Osteocyte (in vitro differentiated cells): Measurements from ENCODE around the gene CASTOR1. TPM values are rescaled to one million over a fixed set of nuclear protein-coding genes. Genes with fewer than 3 reads are reported as not detected.

Experiments used
- DNase-seq: peaks from one replicate; pipeline ENCODE4 v3.0.0; 2021; ENCODE audit warnings: mixed read lengths; ENCODE audit not compliant: unreplicated experiment; ENCODE audit errors: extremely low spot score
- H3K27ac Mint-ChIP-seq: one replicate; pipeline ENCODE4 v1.8.0; 2021; ENCODE audit warnings: mild to moderate bottlenecking, mixed read lengths; ENCODE audit not compliant: unreplicated experiment
- H3K27me3 Mint-ChIP-seq: one replicate; pipeline ENCODE4 v1.8.0; 2021; ENCODE audit warnings: mixed read lengths; ENCODE audit not compliant: unreplicated experiment
- H3K36me3 Mint-ChIP-seq: one replicate; pipeline ENCODE4 v1.8.0; 2021; ENCODE audit warnings: mixed read lengths; ENCODE audit not compliant: unreplicated experiment
- H3K4me1 Mint-ChIP-seq: one replicate; pipeline ENCODE4 v1.8.0; 2021; ENCODE audit warnings: mixed read lengths; ENCODE audit not compliant: unreplicated experiment
- H3K4me3 Mint-ChIP-seq: one replicate; pipeline ENCODE4 v1.8.0; 2021; ENCODE audit warnings: mild to moderate bottlenecking, moderate library complexity, mixed read lengths; ENCODE audit not compliant: unreplicated experiment
- H3K9me3 Mint-ChIP-seq: one replicate; pipeline ENCODE4 v1.8.0; 2021; ENCODE audit warnings: mixed read lengths; ENCODE audit not compliant: unreplicated experiment
- CTCF ChIP-seq: fragments of 200-600 bp; sonication (generic); IDR thresholded peaks from 2 replicates; pipeline ENCODE4 v1.5.0; 2021; ENCODE audit warnings: antibody characterized with exemption, mild to moderate bottlenecking, moderate library complexity
- total RNA-seq: library from RNA; stranded (reverse); gene quantifications from 2 replicates; pipeline ENCODE4 v1.2.1, GENCODE V29; 2021

Gene CASTOR1
- total RNA-seq, 1 donor from 2014 or later, result 12.2 TPM

DNA sequence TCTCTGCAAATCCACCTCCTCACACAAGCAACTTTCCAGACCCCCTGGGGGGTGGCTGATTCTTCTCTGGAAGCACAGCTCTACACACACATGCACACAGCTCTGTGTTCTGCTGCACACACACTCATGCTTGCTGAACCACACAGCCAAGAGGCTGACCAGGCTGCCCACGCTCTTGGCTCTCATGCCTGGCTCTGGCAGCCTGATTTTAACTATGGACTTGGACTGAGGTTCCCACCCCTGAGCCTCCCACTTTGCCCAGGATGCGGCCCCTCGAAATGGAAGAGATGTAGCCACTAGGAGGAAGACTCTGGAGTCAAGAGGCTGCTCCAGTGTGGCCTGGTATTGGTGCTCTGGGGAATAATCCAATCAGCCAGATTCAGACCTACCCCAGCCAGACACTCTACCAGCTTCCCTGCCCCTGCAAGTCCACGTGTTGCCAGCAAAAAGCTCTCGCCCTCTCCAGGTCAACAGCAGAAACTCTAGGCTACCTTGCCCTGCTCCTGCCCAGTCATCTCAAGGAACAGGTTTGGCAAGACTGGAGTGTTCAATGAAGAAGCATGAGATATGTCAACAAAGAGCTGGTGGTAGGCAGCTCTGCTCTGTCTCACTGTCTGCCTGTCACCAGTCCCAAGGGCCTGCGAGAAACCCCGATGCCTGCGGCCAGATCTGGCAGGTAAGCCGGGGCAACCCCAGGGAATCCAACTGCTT is 8.8 kb upstream of the CASTOR1 start:
- TF ChIP-seq CTCF, result no peak
- Mint-ChIP-seq H3K9me3 (no peaks in the 10 kb centered on the region), H3K27me3 (no peaks in the 10 kb centered on the region), H3K4me1 (peaks cover 19% of the 10 kb centered on the region), H3K27ac (no peak overlapping the region), H3K4me3 (no peak overlapping the region), H3K36me3 (peaks cover 18% of the 10 kb centered on the region)
- no peak for DNase-seq

DNA sequence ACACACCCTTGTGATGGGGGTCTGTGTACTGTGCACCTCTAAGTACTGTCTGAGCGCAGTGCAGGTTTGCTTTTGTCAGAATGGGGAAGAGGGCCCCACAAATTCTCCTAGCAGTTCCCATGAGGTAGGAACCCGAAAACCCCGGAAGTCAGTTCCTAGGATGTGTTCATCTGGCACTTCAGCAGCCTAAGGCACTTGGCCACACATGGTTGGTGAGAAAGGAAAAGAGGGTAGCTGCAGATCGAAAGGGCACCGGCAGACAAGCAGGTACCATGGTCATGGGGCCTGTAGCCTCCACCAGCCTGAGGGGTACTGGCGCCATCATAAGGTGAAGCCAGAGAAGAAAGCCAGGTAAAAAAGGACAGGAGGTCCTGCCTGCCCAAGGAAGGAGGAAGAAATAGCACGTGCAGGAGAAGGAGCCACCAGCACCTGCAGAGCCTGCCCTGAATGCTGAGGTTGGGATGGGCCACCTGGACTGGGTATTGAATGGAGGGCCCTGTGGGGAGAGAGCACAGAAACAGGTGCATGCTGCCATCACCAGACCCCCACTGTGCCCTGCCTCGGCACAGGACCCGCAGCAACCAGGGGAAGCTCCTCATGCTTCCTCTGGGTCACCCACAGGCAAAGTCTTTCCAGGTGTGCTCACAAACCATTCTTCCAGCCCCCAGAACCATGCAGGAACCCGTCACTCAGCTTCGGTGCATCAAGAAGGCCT is 8.1 kb upstream of the CASTOR1 start:
- Mint-ChIP-seq H3K4me3 (no peak overlapping the region), H3K36me3 (peaks cover 22% of the 10 kb centered on the region), H3K27ac (no peak overlapping the region), H3K4me1 (peaks cover 13% of the 10 kb centered on the region), H3K27me3 (no peaks in the 10 kb centered on the region), H3K9me3 (no peaks in the 10 kb centered on the region)
- TF ChIP-seq CTCF, result no peak
- DNase-seq, result no peak

- H3K4me1 Mint-ChIP-seq, result peaks cover 7% of the 10 kb centered on the region
- no peak for DNase-seq
- no peak overlapping the region for H3K4me3 Mint-ChIP-seq
- H3K27ac Mint-ChIP-seq, result no peak overlapping the region
- H3K9me3 Mint-ChIP-seq, result no peaks in the 10 kb centered on the region
- peaks cover 22% of the 10 kb centered on the region for H3K36me3 Mint-ChIP-seq
- no peaks in the 10 kb centered on the region for H3K27me3 Mint-ChIP-seq
- no peak for TF ChIP-seq CTCF
Measured at GRCh38 chr22:30296833-30297232, 7.5 kb upstream of the CASTOR1 start.

- Mint-ChIP-seq H3K4me3 (no peak overlapping the region), H3K36me3 (peaks cover 22% of the 10 kb centered on the region), H3K4me1 (peaks cover 7% of the 10 kb centered on the region), H3K9me3 (no peaks in the 10 kb centered on the region), H3K27ac (no peak overlapping the region), H3K27me3 (no peaks in the 10 kb centered on the region)
- DNase-seq, result no peak
- TF ChIP-seq CTCF, result no peak
Measured at GRCh38 chr22:30296324-30296723, 7.0 kb upstream of the CASTOR1 start.

GRCh38 chr22:30295576-30295975 is 6.3 kb upstream of the CASTOR1 start:
- H3K4me1 Mint-ChIP-seq, result peaks cover 13% of the 10 kb centered on the region
- no peaks in the 10 kb centered on the region for H3K27me3 Mint-ChIP-seq
- TF ChIP-seq CTCF, result no peak
- H3K9me3 Mint-ChIP-seq, result no peaks in the 10 kb centered on the region
- no peak overlapping the region for H3K4me3 Mint-ChIP-seq
- no peak for DNase-seq
- H3K36me3 Mint-ChIP-seq, result peaks cover 22% of the 10 kb centered on the region
- H3K27ac Mint-ChIP-seq, result no peak overlapping the region
